Activated CD8-positive, alpha-beta memory T cell treated with anti-CD3 and anti-CD28 coated beads, Interleukin-2, amount 10 ng/mL, durations not matched to agents 7 days and 5 days (primary cell): ENCODE measurements around the gene HOXC4. TPM values are rescaled to one million over a fixed set of nuclear protein-coding genes. Genes with fewer than 3 reads are reported as not detected.
A peak's percentile ranks its signal among the peaks of the same experiment; 100 is the strongest.

ENCODE experiments used
- ATAC-seq: fragments of 150-1000 bp; cut with Tn5 transposase; one replicate; pipeline ENCODE4 v1.10.0; 2021; ENCODE audit warnings: moderate library complexity
- CTCF ChIA-PET: fragments of 350-600 bp; sonication (Branson Sonifier 250); formaldehyde crosslinking; loops from one replicate; lab custom pipeline; 2021; ENCODE audit warnings: antibody characterized with exemption; lab: Charles Lee
- DNase-seq: peaks from one replicate; pipeline ENCODE4 v3.0.0-alpha.2; 2020
- H3K27ac Mint-ChIP-seq: one replicate; pipeline ENCODE4 v1.8.0; 2021; ENCODE audit warnings: mild to moderate bottlenecking, mixed read lengths
- H3K27me3 Mint-ChIP-seq: one replicate; pipeline ENCODE4 v1.8.0; 2021; ENCODE audit warnings: mixed read lengths
- H3K36me3 Mint-ChIP-seq: one replicate; pipeline ENCODE4 v1.8.0; 2021; ENCODE audit warnings: mild to moderate bottlenecking, mixed read lengths
- H3K4me1 Mint-ChIP-seq: one replicate; pipeline ENCODE4 v1.8.0; 2021; ENCODE audit warnings: mixed read lengths
- H3K4me3 Mint-ChIP-seq: one replicate; pipeline ENCODE4 v1.8.0; 2021; ENCODE audit warnings: mild to moderate bottlenecking, moderate library complexity, mixed read lengths
- H3K9me3 Mint-ChIP-seq: one replicate; pipeline ENCODE4 v1.8.0; 2022; ENCODE audit warnings: low read depth, mixed read lengths
- total RNA-seq, 2 experiments: library from RNA; stranded (reverse); gene quantifications; one replicate each; pipeline ENCODE4 v1.2.3, GENCODE V29; 2021

Gene HOXC4
- total RNA-seq = 1 to 10 TPM; 1.5 to 1.9 TPM

- Mint-ChIP-seq H3K4me3 (peak within 1 kb of the TSS; percentile 75), H3K27ac (peak within 1 kb of the TSS; percentile 79)
Observed at GRCh38 chr12:54053751-54054741, at the start of gene HOXC4. Gene HOXC4, plus strand, starts transcription at chr12:54053835. Its CDS starts 88 bp downstream, at chr12:54053923.

GRCh38 chr12:54004063-54004840 is 49.4 kb upstream of the HOXC4 start:
- no peak overlapping the region for H3K27ac Mint-ChIP-seq
- peaks cover 14% of the 10 kb centered on the region for H3K4me1 Mint-ChIP-seq
- no peaks in the 10 kb centered on the region for H3K36me3 Mint-ChIP-seq
- H3K9me3 Mint-ChIP-seq = no peaks in the 10 kb centered on the region
- peaks cover 97% of the 10 kb centered on the region for H3K27me3 Mint-ChIP-seq
- ATAC-seq = no peak
- H3K4me3 Mint-ChIP-seq = no peak overlapping the region
- CTCF ChIA-PET = interaction anchor here (1.2 to 8.4 kb wide), 9 partner anchors 12 to 210 kb away, joined by 3 to 136 read pairs (median 68); partner anchors contain the start of genes HOXC10, HOXC5, HOXC6 and SMUG1
- DNase-seq = no peak

More at GRCh38 chr12:54053751-54054741, at the start of gene HOXC4:
- ATAC-seq (peak; percentile 80), DNase-seq (peak; percentile 62)
- peaks cover 30% of the 10 kb centered on the region for H3K4me1 Mint-ChIP-seq
- H3K36me3 Mint-ChIP-seq = no peaks in the 10 kb centered on the region
- H3K27me3 Mint-ChIP-seq = peaks cover 88% of the 10 kb centered on the region
- no peaks in the 10 kb centered on the region for H3K9me3 Mint-ChIP-seq
- CTCF ChIA-PET = interaction anchor here (0.8 to 2.9 kb wide), 14 partner anchors 13 to 162 kb away, joined by 3 to 25 read pairs (median 4); partner anchors contain the start of gene HOXC5

- H3K4me1 Mint-ChIP-seq = peaks cover 15% of the 10 kb centered on the region
- CTCF ChIA-PET = interaction anchor here (0.9 to 8.4 kb wide), 18 partner anchors 7 to 210 kb away, joined by 3 to 136 read pairs (median 6); partner anchors contain the start of genes HOXC10, HOXC4, HOXC5 and HOXC6
- no peak overlapping the region for H3K27ac Mint-ChIP-seq
- no peak overlapping the region for H3K4me3 Mint-ChIP-seq
- H3K36me3 Mint-ChIP-seq = no peaks in the 10 kb centered on the region
- H3K9me3 Mint-ChIP-seq = no peaks in the 10 kb centered on the region
- DNase-seq (no peak), ATAC-seq (no peak)
- peaks cover 97% of the 10 kb centered on the region for H3K27me3 Mint-ChIP-seq
Observed at GRCh38 chr12:54004841-54005530, 48.6 kb upstream of the HOXC4 start.

GRCh38 chr12:54005531-54005852 is 48.1 kb upstream of the HOXC4 start:
- no peaks in the 10 kb centered on the region for H3K36me3 Mint-ChIP-seq
- no peak overlapping the region for H3K27ac Mint-ChIP-seq
- no peak overlapping the region for H3K4me3 Mint-ChIP-seq
- H3K4me1 Mint-ChIP-seq = peaks cover 14% of the 10 kb centered on the region
- H3K27me3 Mint-ChIP-seq = peaks cover 97% of the 10 kb centered on the region
- DNase-seq = no peak
- CTCF ChIA-PET = interaction anchor here (0.6 to 8.4 kb wide), 28 partner anchors 8 to 376 kb away, joined by 3 to 136 read pairs (median 5); partner anchors contain the start of genes HOXC10, HOXC4, HOXC5 and HOXC6
- ATAC-seq = peak; percentile 5
- H3K9me3 Mint-ChIP-seq = no peaks in the 10 kb centered on the region

GRCh38 chr12:54005853-54006558 is 47.6 kb upstream of the HOXC4 start:
- H3K9me3 Mint-ChIP-seq = no peaks in the 10 kb centered on the region
- ATAC-seq = peak; percentile 88
- H3K27me3 Mint-ChIP-seq = peaks cover 95% of the 10 kb centered on the region
- DNase-seq = peak; percentile 87
- CTCF ChIA-PET = interaction anchor here (0.6 to 8.4 kb wide), 28 partner anchors 8 to 375 kb away, joined by 3 to 136 read pairs (median 5); partner anchors contain the start of genes HOXC10, HOXC4, HOXC5 and HOXC6
- peak overlapping the region; percentile 64 for H3K4me3 Mint-ChIP-seq
- no peak overlapping the region for H3K27ac Mint-ChIP-seq
- H3K4me1 Mint-ChIP-seq = peaks cover 14% of the 10 kb centered on the region
- H3K36me3 Mint-ChIP-seq = no peaks in the 10 kb centered on the region

GRCh38 chr12:54006559-54007220 is 46.9 kb upstream of the HOXC4 start:
- H3K36me3 Mint-ChIP-seq = no peaks in the 10 kb centered on the region
- CTCF ChIA-PET = interaction anchor here (1.0 to 8.4 kb wide), 15 partner anchors 9 to 375 kb away, joined by 3 to 136 read pairs (median 14); partner anchors contain the start of genes HOXC5, HOXC6 and SMUG1
- peaks cover 95% of the 10 kb centered on the region for H3K27me3 Mint-ChIP-seq
- no peaks in the 10 kb centered on the region for H3K9me3 Mint-ChIP-seq
- H3K27ac Mint-ChIP-seq = no peak overlapping the region
- DNase-seq (no peak), ATAC-seq (no peak)
- peaks cover 20% of the 10 kb centered on the region for H3K4me1 Mint-ChIP-seq
- H3K4me3 Mint-ChIP-seq = peak overlapping the region; percentile 64

- Mint-ChIP-seq H3K4me1 (peaks cover 20% of the 10 kb centered on the region), H3K4me3 (no peak overlapping the region), H3K9me3 (no peaks in the 10 kb centered on the region), H3K36me3 (no peaks in the 10 kb centered on the region), H3K27ac (no peak overlapping the region), H3K27me3 (peaks cover 91% of the 10 kb centered on the region)
- DNase-seq (no peak), ATAC-seq (no peak)
- CTCF ChIA-PET = interaction anchor here (1.2 to 8.4 kb wide), 10 partner anchors 9 to 207 kb away, joined by 3 to 136 read pairs (median 56); partner anchors contain the start of genes HOXC5, HOXC6 and SMUG1
Observed at GRCh38 chr12:54007538-54008259, 45.9 kb upstream of the HOXC4 start.

GRCh38 chr12:54008260-54008552 is 45.4 kb upstream of the HOXC4 start:
- no peak overlapping the region for H3K4me3 Mint-ChIP-seq

GRCh38 chr12:54009171-54010052 is 44.2 kb upstream of the HOXC4 start:
- ATAC-seq (no peak), DNase-seq (no peak)
- no peaks in the 10 kb centered on the region for H3K9me3 Mint-ChIP-seq
- peaks cover 20% of the 10 kb centered on the region for H3K4me1 Mint-ChIP-seq
- CTCF ChIA-PET = interaction anchor here (0.7 to 8.4 kb wide), 10 partner anchors 7 to 353 kb away, joined by 3 to 136 read pairs (median 56); partner anchors contain the start of genes HOXC5, HOXC6 and SMUG1
- H3K36me3 Mint-ChIP-seq = peaks cover under 1% of the 10 kb centered on the region
- H3K27ac Mint-ChIP-seq = no peak overlapping the region
- H3K27me3 Mint-ChIP-seq = peaks cover 91% of the 10 kb centered on the region
- peak overlapping the region; percentile 32 for H3K4me3 Mint-ChIP-seq

More at GRCh38 chr12:54008260-54008552, 45.4 kb upstream of the HOXC4 start:
- Mint-ChIP-seq H3K4me1 (peaks cover 20% of the 10 kb centered on the region), H3K36me3 (no peaks in the 10 kb centered on the region), H3K27ac (no peak overlapping the region), H3K9me3 (no peaks in the 10 kb centered on the region), H3K27me3 (peaks cover 91% of the 10 kb centered on the region)
- CTCF ChIA-PET = interaction anchor here (1.2 to 8.4 kb wide), 9 partner anchors 8 to 207 kb away, joined by 3 to 136 read pairs (median 68); partner anchors contain the start of genes HOXC5, HOXC6 and SMUG1
- ATAC-seq (no peak), DNase-seq (no peak)
